ENCODE results near the gene OST4. TPM values are rescaled to one million over a fixed set of nuclear protein-coding genes. Genes with fewer than 3 reads are reported as not detected.

OST4 gene
- total RNA-seq, 1 donor from 2014 or later: 393 TPM

DNA sequence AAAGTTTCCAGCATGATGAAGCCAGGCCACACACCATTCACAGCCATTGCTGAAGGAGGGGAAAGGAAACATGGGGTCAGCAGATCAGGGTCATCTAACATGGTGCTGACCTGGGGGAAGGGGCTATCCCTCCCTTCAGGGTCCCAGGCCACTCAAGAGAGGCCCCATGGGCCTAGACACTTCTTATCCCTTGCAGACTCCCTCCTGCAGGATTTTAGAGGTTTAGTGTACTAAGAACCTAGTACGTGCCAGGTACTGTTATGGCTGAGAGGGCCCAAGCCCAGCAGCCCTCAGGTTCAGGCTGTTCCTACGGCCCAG, 23.9 kb upstream of the OST4 start:
- ATAC-seq (ENCODE audit: poor library complexity): no peak
- intact Hi-C loops (cut with DNase I): loop anchor here (5.0 kb wide), 1 partner anchor 97 kb away; no protein-coding TSS in a partner anchor
- DNase-seq: no peak

DNA sequence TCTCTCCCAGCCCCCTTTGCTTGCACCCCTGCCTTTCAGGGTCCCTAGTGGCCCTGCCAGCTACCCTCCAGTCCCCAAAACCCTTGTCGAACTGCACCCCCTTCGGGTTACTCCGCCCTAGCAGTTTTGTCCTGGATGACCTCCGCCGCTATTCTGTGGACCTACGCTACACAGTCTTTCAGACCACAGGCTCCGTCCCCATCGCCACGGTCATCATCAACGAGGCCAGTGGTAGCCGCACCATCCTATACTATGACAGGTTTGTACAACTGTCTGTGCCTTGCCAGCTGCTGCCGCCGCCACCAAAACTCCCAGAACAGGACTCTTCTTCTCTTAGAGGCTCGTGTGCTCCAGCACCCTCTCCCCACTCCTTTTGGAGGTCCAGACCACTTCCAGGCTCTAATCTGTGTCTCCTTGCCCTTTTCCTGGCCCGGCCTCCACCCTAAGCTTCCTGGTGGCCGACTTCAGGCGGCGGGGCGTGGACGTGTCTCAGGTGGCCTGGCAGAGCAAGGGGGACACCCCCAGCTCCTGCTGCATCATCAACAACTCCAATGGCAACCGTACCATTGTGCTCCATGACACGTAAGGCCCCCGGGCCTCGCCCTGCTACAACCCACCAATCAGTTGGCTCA, 23.0 kb upstream of the OST4 start:
- ATAC-seq (ENCODE audit: poor library complexity) (no peak), DNase-seq (no peak)
- intact Hi-C loops (cut with DNase I): no loop called here

DNA sequence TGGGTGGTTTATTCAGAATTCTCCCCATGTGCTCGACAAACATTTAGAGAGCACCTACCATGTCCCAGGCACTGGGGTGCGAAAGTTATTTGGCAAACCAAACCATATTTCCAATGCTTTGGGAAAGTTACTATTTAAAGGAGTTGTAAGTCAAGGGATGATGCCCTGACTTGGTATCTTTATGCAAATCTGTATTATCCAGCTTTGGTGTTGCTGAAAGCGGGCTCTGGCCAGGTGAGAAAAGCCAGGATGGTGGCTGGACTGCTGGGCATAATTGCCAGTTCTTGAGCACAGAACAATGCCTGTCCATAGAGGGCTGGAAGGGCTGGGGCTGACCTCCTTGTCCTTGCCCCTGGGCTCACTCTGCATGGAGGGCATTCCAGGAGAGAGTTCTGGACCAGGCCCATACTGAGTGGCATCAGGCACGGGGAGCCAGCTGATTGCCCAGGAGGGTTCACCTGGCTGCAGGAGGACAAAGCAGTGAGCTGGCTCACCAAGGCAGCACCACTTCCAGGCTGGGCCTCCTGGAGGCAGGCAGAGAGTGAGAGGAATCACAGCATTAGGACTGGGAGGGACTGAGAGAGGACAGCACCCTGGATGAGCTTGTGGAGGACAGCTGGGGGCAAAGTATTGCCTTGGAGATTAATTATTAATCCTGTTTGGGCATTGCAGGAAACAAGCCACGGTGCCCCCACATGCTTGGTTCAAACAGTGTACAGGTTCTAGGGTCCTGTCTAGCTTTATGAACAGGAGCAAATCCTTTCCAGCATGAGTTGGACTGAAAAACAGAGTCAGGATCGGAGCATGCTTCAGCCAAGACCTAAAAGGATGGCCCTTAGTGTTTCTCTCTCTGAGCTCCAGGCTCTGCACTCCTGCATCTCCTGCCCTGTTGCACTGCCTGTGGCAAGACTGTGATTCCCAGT, 22.2 kb upstream of the OST4 start:
- intact Hi-C loops (cut with DNase I): no loop called here
- ATAC-seq (ENCODE audit: poor library complexity) (no peak), DNase-seq (no peak)

DNA sequence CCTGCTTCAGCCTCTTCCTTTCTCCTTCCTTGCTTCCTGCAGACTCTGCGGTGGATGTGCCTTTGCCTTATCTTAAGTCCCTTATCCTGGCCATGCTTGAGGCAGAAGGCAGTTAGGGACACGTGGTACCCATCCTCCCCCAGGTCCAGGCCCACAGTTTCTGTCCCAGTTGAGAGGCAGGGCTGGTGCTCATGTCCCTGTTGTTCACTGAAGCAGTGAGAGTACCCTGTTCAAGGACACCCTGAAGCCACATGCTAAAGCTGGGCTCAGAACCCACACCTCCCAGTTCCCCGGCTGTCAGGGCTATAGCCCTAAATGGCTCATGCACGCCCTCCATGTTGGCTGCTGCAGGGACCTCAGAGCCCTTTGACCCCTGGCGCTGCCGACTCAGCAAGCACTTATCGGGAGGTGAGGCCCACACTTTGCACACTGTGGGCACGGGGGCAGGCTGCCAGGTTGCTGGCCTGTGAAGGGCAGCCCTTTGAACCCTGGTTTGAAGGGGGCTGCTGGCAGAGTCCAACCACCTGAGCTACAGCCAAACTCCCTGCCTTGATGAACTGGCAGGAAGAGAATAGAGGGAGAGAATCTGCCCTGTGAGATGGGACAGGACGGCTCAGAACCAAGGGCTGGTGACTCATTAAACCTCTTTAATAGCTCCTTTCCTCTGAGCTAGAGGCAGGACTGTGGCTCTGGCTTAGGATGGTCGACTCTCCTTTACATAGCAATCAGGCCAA, 21.4 kb upstream of the OST4 start:
- DNase-seq (no peak), ATAC-seq (ENCODE audit: poor library complexity) (no peak)
- intact Hi-C loops (cut with DNase I): no loop called here

DNA sequence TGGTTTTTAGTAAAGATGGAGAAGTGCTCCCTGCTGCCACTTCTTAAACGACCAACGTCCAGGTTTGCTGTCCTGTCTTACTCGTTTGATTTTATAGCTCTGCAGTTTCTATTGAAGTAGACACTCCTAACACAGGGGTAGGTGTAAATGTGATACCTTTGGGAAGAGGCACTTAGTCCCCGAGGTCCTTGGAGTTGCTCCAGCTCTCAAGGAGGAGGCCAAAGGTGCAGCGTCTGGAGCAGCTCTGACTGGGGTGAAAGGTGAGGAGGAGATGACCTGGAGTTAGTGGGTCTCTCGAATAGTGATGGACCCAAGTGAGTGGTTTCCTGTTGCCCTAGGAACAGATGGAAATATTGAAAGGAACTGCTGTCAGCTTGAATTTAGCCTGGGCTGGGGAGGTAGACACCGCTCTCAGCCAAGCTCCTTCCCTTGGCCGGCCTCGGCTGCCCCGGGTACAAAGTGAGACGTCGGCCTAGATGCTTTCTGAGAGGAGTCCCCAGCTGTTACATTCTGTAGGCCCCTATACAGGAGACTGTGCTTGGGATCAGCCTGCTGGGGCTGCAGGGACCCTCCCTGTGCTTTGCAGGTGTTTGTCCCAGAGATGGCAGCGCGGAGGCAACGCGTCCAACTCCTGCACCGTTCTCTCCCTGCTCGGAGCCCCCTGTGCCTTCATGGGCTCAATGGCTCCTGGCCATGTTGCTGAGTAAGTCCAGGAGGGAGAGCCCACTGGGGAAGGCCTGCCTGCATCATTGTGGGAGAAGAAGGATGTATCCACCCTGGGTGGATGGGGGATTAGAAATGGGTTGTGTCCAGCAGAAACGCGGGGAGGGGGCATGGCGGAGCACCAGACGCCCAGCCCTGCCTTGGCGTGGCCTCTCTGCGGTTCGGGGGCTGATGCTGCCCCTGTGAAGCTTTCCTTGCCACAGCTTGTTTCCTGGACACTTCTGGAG, 20.6 kb upstream of the OST4 start:
- intact Hi-C loops (cut with DNase I): no loop called here
- no peak for DNase-seq
- no peak for ATAC-seq (ENCODE audit: poor library complexity)

DNA sequence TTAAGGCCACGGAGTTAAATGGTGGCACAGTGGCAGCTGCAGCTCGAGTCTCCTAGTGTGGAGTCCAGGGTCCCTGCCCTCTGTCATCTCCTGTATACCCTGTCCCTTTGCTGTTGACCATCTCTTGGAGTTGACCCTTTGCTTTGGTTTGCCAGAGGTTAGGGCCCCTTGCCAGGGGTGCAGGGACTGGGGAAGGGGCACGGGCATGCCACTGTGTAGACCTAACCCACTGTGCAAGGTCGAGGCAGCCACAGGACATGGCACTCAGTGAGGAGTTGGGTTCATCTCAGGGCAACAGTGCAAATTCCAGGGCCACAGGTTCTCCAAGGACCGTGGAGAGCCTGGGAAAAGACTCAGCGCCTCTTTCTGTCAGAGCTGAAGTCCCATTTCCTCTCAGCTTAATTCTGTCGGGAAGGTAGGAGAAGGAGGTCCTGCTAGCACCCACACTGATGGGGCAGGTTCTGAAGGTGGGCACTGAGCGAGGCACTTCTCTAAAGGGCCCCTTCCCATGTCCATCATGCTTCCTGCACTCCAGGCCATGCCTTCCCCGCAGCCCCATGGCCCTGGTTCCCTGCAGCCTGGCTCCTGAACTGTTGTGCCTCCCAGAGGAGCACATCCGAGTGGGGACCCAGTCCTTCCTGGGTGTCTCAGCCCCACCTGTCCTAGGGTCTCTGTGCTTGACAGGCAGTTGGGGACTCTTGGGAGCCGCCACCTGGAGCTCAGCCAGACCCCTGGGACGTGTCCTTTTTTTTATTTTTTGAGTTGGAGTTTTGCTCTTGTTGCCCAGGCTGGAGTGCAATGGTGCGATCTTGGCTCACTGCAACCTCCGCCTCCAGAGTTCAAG, 17.9 kb upstream of the OST4 start:
- DNase-seq (no peak), ATAC-seq (ENCODE audit: poor library complexity) (no peak)
- intact Hi-C loops (cut with DNase I): loop anchor here (10.0 kb wide), 1 partner anchor 55 kb away; the partner anchor contains the start of gene TMEM214

DNA sequence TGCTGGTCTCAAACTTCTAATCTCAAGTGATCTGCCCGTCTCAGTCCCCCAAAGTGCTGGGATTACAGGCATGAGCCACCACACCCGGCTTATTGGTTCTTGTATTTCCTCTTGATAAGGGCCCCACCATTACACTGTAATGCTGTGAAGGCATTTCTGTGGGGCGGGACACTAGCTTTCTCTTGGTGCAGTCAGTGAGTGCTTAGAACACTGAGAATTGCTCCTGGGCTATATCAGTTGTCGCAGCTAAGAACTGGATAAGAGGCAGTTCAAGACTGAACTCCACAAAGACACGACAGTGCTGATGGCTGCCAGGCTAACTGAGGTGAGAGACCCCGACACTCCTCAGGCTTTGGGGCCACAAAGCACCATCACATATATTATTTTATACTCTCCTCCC, 17.2 kb upstream of the OST4 start:
- intact Hi-C loops (cut with DNase I): loop anchor here (10.0 kb wide), 1 partner anchor 54 kb away; the partner anchor contains the start of gene TMEM214
- no peak for ATAC-seq (ENCODE audit: poor library complexity)
- no peak for DNase-seq

DNA sequence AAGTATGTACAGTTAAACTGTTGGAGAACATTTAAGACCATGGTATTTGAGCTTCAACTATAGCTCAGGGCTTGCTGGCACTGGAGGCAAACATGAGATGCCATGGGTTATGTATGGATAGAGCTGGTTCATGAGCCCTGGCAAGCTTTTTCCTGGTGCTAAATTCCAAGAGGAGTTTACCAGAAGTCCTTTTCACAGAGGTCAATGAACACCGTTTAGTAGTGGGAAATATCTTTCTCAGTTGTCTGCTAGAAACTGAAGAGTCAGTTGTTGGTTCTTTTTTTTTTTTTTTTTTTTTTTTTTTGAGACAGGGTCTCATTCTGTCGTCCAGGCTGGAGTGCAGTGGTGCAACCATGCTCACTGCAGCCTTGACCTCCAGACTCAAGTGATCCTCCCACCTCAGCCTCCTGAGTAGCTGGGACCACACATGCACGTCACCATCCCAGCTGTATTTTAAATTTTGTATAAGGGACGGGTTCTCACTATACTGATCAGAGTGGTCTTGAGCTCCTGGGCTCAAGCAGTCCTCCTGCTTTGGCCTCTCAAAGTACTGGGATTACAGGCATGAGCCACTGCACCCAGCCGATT, 16.5 kb upstream of the OST4 start:
- ATAC-seq (ENCODE audit: poor library complexity) (no peak), DNase-seq (no peak)
- intact Hi-C loops (cut with DNase I): loop anchor here (10.0 kb wide), 1 partner anchor 53 kb away; the partner anchor contains the start of gene TMEM214

DNA sequence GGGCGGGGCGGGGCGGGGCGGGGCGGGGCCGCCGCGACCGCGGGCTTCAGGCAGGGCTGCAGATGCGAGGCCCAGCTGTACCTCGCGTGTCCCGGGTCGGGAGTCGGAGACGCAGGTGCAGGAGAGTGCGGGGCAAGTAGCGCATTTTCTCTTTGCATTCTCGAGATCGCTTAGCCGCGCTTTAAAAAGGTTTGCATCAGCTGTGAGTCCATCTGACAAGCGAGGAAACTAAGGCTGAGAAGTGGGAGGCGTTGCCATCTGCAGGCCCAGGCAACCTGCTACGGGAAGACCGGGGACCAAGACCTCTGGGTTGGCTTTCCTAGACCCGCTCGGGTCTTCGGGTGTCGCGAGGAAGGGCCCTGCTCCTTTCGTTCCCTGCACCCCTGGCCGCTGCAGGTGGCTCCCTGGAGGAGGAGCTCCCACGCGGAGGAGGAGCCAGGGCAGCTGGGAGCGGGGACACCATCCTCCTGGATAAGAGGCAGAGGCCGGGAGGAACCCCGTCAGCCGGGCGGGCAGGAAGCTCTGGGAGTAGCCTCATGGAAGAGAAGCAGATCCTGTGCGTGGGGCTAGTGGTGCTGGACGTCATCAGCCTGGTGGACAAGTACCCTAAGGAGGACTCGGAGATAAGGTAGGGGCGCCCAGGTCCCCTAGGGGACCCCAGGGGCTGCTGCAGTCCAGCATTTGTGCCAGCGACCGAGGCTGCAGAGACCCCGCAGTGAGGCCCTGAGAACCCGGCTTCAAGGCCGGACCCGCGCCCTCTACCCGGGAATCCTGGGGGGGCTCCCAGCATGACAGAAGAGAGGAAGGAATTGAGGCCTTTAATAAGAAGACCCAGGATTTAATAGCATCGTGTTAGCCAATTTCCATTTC, 15.5 kb upstream of the OST4 start, which contains the start of gene KHK:
TSS of gene KHK (plus strand) at position 49 of the 870 bp plus-strand sequence. CDS start at position 537, 488 bp downstream.
- intact Hi-C loops (cut with DNase I): loop anchor here (10.0 kb wide), 1 partner anchor 52 kb away; the partner anchor contains the start of gene TMEM214
- ATAC-seq (ENCODE audit: poor library complexity): peak; percentile 24
- peak; percentile 73 for DNase-seq

DNA sequence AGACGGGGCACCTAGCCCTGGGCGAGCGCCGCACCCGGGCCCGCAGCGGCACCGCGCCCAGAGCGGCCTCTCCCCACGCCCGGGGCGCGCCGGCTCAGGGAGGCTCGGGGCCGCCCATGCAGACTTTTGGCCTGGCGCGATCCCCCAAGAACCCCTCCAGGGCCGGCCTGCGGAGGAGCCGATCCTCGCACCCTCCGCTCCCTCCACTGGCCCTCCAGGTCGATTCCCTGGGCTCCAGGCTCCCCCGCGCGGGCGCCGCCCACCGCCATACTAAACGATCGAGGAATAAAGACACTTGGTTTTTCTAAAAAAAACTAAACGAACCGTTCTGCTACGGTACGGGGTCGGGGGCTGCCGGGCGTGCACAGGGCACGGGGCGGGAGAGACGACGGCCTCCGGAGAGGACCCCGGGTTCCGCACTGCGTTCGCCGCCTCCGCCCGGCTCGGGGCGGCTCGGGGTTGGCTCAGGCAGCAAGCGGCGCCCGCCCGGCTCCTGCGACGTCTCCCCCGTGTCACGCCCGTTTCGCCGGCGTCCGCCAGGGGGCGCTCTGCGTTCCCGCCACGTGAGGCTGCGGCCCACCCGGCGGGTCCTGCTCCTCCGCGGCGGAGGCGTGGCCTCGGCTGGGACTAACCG, 14.8 kb upstream of the OST4 start:
- ATAC-seq (ENCODE audit: poor library complexity) (peak; percentile 92), DNase-seq (peak; percentile 98)
- intact Hi-C loops (cut with DNase I): loop anchor here (10.0 kb wide), 1 partner anchor 51 kb away; the partner anchor contains the start of gene TMEM214

DNA sequence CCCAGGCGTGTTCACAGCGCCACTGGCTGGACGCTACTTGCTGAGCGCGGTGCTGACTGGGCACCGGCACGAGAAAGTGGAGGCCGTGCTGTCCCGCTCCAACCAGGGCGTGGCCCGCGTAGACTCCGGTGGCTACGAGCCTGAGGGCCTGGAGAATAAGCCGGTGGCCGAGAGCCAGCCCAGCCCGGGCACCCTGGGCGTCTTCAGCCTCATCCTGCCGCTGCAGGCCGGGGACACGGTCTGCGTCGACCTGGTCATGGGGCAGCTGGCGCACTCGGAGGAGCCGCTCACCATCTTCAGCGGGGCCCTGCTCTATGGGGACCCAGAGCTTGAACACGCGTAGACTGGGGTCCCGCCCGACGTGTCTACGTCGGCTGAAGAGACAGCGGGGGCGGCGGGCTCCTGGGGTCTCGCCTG, 14.2 kb upstream of the OST4 start:
- peak; percentile 89 for DNase-seq
- peak; percentile 69 for ATAC-seq (ENCODE audit: poor library complexity)
- intact Hi-C loops (cut with DNase I): loop anchor here (2.0 to 10.0 kb wide), 2 partner anchors 51 to 119 kb away; partner anchors contain the start of gene TMEM214

DNA sequence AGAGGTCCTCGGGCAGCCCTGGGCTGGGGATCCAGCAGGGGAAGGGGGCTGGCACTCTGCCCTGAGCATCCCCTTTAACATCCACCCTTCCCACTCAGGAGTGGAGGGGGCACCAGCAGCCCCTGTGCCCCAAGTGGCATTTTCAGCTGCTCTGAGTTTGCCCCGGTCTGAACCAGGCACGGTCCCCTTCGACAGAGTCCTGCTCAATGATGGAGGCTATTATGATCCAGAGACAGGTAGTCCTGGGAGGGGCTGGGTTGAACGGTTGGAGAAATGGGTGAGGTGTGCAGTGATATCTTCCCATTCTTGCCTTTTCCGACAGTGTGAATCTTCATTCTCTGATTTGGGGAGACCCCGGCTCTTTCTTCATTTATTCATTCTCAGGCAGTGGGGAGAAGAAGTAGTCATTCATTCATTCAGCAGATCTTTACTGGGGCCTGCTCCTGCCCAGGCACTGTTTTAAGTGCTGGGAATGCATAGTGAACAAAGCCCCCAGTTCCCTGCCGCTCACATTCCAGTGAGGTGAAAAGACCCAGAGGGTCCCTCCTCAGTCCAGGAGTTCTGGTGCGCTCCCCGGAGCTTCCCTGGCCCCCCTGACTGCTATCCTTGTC, 13.7 kb upstream of the OST4 start:
- intact Hi-C loops (cut with DNase I): loop anchor here (2.0 to 10.0 kb wide), 2 partner anchors 50 to 118 kb away; partner anchors contain the start of gene TMEM214
- DNase-seq (no peak), ATAC-seq (ENCODE audit: poor library complexity) (no peak)

DNA sequence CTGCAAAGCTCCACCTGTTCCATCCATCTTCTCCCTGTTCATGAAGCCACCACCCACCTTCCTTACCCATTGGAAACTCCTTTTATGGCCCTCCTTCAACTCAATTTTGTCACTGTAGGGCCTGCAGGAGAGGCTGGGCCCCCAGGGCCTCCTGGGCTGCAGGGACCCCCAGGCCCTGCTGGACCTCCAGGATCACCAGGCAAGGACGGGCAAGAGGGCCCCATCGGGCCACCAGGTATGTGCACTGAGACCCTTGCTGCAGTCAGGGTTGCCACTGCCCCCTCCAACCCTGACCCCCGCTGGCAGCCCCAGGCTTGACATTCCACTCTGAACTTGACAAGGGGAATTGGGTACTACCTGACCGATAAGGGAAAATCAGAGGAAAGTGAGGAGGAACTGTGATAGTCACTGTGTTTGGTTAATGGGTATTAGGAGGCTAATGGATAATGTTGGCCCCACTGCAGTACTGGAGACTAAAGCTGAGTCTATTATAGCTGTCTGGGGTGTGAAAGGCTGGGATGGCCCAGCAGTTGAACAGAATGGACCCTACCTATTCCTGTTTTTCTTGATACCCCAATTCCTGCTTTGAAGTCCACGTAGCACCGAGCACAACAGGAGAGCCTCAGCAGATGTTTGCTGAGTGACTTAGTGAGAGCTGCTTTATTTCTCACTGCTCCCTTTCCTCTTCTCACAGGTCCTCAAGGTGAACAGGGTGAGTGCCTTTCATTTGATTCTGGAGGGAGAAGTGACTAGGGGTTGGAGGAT, 13.0 kb upstream of the OST4 start:
- no peak for DNase-seq
- intact Hi-C loops (cut with DNase I): loop anchor here (2.0 to 10.0 kb wide), 2 partner anchors 50 to 118 kb away; partner anchors contain the start of gene TMEM214
- no peak for ATAC-seq (ENCODE audit: poor library complexity)
